HPDE6-E6E7 (cell line): ENCODE measurements around the gene NTNG2.

Source experiments
- DNase-seq: peaks from one replicate; pipeline ENCODE4 v3.0.0; 2011; ENCODE audit warnings: missing footprints; ENCODE audit errors: extremely low spot score

The NTNG2 gene

DNA sequence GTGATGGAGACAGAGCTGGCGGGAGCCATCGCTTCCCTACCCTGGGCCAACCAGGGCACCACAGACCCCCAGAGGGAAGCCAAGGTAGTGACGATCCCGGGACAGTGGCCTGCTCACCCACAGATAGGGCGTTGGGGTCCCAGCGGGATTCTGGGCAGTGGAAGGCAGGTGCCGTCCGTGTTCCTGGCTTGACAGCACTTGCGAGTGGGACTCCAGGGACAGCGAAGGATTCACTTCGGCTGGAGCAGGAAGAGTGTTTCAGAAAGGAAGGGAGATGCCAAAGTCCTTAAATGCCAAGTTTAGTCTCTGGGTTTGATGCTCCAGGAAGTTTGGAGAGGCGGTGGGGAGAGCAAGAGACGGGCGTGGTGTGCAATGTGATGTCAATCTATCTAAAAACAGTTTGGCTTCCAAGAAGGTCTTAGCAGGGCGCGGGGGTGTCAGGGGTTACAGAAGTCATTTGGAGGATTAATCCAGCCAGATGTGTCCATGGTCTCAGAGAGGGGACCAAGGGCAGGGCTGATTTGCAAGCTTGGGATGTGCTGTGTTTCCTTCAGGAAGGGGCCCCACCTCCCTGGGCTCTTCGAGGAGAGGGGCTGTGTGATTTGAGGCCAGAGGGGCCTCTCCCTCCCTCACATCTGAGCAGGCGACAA lies 74.9 kb downstream of the NTNG2 start:
- DNase-seq: no peak

DNA sequence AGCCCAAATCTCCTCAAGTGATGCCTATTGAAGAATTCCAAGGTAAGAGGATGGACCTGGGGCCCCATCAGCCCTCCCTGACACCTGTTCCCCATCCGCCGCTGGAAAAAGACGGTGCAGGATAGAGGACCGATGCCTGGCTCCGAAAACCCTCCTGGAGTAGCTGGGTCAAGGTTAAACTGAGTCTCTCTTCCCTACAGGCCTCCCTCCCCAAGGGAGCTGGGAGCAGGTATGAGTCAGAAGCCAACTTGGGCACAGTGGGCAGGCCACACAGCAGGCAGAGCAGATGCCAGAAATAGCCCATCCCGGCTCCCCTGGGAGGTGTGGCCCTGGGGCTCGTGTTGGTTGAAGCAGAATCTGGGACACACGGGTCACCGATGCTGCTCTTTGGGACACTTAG lies 75.6 kb downstream of the NTNG2 start:
- no peak for DNase-seq

DNA sequence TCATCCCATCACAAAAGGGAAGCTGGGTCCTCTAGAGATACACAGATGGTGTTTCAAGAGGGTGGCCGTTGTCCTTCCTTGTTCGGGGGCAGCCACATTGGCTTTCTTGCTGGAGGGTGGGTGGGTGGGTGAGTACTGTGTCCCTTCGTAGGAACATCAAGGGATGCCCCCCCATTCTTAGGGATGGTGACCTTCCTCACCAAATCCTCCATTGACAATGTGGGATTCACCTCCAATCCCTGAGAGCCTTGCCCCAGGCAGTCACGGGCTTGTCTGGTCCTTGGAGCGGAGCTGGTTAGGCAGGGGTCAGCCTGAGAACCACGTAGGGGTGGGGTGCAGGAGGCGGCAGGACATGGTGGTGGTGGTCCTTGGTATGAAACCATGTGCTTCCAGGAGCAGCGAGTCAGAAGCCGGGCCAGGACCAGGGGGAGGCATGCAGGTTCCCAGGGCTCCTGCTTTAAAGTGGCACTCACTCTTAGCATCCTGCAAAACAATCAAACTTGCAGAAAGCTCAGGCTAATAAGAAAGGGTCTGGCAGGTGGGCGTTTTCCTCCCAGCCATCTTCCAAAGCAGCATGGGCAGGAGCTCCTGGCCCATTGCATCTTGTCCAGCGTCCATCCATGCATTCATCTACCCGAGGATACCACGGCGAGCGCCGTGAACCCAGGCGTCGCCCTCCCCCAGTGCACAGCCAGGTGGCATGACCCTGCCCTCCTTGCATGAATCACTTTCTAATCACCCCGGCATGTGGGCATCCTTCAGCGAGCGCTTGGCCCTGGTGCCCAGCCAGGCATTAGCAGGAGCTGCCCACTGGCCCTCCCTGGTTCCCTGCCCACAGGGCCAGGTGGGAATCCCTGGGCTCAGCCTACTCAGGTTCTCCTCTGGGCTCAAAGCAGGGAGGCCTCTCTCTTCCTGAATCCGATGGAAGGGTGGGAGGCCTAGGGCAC lies 76.4 kb downstream of the NTNG2 start:
- no peak for DNase-seq

DNA sequence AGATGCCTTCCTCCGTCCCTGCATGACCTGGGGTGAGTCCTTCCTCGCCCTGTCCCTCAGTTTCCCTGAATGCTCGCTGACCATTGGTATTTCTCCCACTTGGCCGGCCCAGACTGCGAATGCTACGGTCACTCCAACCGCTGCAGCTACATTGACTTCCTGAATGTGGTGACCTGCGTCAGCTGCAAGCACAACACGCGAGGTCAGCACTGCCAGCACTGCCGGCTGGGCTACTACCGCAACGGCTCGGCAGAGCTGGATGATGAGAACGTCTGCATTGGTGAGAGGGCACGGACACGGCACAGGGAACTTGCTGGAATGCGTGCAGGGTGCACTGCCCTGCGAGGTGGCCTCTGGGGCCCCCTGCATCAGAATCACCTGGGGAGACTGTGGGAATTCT lies 77.1 kb downstream of the NTNG2 start:
- DNase-seq: no peak

DNA sequence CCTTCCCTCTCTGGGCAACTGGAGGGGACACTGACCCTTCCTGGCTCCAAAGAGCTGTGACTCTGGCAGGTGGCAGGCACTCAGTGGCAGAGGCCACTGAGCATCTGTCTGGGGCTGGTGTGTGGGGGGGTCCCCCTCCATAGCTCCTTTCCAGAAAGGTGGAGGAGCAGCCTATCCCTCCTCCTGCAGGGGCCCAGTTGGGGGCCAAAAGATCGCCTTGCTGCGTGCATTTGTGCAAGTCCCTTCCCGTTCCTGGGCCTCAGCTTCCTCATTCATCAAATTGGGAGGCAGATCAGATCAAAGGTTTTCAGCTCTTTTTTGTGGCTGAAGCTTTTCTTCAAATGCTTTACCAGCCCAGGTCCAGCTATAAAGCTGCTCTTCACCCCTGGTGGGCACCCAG lies 77.7 kb downstream of the NTNG2 start:
- DNase-seq: no peak

DNA sequence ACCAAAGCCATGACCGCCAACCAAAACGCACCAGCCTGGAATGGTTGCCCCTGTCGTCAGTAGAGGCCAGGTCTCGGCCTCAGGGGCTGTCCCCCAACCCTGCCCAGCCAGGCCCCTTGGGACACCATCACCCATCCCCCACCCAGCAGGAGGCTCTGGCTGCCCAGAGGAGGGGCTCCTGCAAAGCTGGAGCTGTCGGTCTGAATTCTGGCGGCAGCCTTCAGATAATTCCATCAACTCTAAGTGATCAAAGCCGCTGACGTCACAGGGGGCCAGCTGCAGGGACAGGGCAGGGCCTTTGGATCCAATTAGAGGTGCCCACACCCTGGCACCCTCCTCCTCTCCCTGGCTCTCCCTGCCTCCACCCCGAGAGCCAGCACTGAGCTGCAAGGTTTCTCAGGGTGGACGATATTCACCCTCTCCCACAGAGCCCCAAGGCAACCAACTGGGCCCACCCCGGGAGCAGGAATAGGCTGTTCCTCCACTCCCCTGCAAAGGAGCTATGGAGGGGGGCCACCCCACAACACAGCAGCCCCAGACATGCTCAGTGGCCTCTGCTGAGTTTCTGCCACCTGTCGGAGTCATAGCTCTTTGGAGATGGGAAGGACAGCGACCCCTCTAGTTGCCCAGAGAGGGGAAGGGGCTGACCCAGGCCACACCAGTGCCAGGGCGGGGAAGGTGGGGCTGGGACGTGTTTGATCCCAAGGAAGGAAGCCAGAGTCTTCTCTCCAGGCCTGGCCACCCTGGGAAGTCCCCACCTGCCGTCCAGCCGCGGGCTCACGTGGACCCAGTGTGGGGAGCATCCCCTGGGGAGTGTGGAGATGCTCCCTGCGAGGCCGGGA lies 78.4 kb downstream of the NTNG2 start:
- no peak for DNase-seq

DNA sequence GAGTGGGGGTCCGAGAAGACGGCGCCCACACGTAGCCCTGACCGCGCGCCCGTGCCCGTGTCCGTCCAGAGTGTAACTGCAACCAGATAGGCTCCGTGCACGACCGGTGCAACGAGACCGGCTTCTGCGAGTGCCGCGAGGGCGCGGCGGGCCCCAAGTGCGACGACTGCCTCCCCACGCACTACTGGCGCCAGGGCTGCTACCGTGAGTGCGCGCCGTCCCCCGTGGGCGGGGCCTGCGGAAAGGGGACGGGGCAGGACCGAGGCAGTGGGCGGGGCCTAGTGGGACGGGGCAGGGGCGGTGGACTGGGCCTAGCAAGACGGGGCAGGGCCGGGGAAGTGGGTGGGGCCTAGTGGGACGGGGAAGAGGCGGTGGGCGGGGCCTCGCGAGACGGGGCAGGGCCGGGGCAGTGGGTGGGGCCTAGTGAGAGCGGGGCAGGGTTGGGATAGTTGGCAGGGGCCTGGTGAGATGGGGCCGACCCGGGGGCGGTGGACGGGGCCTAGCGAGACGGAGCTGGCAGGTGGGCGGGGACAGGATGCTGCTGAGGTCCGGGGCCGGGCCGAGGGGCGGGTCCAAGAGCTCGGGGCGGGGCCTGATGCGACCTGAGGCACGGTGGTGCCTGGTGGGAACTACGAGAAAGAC lies 79.1 kb downstream of the NTNG2 start:
- peak; percentile 94 for DNase-seq

DNA sequence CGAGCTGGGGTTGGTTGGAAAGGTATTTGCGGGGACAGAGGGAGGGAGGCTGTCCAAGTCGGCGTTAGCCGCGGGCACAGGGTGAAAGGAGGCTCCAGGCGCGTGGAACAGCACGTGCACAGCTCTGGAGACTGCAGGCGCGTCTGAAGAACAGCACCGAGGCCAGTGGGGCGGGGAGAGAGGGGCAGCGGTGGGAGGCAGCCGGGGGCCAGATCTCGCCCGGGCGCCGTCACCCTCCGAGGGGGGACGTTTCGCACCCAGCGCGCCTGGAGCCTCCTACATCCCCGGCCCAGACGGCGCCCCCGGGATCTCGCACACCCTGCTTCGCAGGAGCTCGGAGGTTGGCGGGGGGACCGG lies 79.6 kb downstream of the NTNG2 start:
- DNase-seq: no peak

DNA sequence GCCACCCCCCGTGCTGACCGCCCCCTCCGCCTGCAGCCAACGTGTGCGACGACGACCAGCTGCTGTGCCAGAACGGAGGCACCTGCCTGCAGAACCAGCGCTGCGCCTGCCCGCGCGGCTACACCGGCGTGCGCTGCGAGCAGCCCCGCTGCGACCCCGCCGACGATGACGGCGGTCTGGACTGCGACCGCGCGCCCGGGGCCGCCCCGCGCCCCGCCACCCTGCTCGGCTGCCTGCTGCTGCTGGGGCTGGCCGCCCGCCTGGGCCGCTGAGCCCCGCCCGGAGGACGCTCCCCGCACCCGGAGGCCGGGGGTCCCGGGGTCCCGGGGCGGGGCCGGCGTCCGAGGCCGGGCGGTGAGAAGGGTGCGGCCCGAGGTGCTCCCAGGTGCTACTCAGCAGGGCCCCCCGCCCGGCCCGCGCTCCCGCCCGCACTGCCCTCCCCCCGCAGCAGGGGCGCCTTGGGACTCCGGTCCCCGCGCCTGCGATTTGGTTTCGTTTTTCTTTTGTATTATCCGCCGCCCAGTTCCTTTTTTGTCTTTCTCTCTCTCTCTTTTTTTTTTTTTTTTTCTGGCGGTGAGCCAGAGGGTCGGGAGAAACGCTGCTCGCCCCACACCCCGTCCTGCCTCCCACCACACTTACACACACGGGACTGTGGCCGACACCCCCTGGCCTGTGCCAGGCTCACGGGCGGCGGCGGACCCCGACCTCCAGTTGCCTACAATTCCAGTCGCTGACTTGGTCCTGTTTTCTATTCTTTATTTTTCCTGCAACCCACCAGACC lies 80.2 kb downstream of the NTNG2 start:
- DNase-seq: no peak

DNA sequence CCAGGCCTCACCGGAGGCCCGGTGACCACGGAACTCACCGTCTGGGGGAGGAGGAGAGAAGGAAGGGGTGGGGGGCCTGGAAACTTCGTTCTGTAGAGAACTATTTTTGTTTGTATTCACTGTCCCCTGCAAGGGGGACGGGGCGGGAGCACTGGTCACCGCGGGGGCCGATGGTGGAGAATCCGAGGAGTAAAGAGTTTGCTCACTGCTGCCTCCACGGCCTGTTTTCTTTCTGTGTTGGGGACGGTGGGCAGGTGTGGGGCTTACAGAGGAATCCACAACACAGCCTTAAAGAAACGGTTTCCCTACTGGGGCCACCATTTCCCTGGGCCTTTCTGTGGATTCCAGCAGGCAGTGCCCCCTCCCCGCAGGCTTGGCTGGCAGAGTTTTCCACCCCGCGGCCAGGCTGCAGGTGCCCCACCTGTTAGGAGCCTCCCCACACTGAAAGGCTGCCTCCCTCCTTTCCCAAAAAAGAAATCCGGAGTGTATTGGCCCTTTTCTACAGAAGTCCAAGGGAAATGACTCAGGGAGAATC lies 80.8 kb downstream of the NTNG2 start:
- DNase-seq: no peak

DNA sequence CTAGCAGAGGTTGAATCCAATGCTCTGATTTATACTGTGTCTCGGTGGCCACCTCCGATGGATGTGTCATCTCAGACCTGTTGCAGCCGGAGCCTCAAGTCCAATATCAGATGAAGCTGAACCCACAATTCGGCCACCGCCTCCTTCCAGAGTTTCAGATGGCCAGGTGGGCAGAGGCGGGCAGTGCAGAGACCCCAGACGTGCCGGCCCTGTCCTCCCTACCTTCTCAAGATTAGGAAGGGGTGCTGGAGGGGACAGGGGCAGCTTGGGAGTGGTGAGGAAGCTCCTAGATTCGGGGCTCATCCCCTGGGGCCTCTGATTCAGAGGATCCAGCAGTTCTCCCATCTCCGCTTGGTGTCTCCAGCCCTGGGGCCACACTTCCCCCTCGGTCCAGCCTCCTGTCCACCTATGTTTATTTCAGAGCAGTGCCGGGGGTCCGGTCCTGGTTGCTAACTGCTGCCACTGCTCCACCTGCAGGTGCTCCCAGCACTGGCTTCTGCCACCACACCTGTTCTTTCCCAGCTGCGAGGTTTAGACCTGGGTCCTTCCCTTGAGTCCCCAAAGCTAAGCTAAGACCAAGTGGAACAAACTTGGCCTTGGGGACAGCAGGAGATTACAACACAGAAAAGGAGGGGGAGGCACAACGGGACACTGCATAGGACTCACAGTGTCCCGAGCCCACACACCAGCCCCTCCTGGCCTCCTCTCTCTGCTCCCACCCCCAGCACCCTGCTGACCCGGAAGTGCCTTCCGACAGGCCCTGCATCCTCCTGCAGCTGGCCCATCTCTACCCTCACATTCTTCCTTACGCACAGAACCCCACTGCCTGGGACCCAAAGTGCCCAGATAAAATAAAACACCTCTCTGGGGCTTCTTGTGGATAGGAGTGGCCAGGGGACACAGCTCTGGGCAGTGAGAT lies 81.6 kb downstream of the NTNG2 start:
- DNase-seq: no peak

DNA sequence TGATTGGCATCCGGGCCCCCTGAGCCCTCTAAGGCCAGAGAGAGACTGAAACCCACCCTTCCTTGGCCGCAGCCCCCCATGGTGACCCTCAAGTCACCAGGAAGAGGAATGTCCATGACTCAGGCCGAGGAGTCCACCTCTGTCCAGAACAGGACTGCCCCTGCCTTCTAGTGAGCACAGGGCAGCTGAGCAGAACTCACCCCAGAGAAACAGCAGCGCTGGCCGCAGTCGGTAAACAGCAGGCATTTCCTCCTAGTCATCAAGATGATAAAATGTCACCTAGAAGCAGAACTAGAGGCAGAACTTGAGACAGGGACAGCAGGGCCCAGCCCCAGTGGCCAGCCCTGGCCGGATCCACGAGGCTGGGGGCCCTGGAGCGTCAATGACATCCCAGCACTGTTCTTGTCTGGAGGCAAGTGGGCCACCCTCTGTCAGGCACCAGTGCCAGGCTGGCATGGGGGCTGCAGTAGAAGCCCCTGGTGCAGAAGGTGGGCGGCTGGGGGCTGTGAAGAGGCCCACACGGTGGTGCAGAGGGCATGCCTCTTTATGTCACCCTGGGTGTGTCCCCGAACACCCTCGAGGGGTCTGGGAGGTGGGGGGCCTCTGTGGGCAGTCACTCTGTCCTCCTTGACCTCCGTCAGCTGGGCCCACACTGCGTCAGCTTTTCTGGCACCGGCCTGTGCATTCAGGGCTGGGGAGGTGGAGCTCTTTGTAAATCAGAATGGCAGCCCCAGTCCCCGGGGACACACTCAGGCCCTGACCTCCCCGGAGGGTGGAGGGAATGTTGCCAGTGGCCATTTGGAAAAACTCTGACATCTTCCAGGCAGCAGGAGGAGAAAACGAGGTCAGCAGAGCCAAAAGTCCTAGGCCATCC lies 83.0 kb downstream of the NTNG2 start:
- DNase-seq: no peak

DNA sequence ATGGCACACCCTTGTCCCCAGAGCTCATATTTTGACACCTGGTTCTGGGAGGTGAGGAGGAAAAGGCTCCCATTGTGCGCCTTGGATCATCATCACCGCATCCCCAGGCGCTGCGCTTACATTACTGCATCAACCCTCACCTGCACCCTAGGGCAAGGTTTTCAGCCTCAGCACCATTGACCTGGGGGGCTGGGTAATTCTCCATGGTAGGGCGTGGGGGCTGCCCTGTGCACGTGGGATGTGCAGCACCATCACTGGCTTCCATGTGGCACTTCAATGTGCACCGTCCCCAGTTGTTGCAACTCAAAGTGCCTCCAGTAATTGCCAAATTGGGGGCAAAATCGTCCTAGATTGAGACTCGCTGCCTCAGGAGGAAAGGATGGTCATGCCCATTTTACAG lies 83.6 kb downstream of the NTNG2 start:
- DNase-seq: no peak

DNA sequence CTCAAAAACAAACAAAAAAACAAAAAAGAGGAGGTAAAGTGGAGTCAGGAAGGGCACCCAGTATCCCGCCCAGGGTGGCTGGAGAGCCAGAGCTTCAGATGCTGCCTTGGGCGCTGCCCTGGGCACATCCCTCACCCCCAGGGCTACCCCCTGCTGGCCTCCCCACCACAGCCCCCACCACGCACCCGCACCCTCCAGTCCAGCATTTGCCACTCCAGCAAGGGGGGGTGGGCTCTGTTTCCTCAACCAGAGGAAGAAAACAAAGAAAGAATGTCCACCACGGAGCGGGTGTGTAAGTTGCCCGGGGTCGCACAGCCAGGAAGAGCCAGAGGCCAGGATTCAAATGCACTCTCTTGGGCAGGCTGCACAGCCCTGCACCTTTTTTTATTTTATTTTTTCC lies 86.1 kb downstream of the NTNG2 start:
- no peak for DNase-seq

DNA sequence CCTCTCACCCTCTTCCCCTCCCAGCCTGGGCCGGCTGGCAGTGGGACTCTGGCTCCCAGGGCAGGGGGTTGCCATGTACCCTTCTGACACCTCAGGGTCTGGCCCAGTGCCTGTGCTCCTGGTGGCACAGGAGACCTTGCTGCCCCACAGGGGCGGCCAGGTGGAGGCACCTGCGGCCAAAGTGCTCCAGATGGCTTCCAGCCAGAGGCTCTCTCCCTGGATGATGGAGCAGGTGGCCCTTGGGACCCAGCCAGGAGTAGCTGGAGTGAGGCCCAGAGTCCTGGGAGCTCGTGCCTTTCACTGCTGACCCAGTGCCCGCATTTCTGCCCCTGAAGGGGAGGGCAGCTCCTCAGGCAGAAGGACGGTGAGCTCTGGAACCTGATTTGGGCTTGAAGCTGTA lies 87.3 kb downstream of the NTNG2 start:
- no peak for DNase-seq

DNA sequence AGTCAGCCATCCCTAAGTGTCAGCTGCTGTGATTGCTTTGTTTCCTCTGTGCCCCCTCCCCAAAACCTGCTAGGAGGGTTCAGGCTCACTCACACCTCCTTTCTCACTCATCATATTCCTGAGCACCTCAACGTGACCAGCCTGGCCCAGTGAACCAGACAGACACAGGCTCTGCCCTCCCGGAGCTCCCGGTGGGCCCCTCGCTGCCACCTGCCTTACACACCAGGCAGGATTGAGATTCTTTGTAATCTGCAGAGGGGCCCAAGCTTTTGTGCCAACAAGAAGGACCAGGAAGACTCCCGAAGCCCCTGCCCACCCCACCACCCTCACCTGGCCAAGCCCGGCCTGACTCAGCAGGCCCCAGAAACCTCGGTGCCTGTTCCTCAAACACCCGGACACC lies 87.8 kb downstream of the NTNG2 start:
- no peak for DNase-seq

DNA sequence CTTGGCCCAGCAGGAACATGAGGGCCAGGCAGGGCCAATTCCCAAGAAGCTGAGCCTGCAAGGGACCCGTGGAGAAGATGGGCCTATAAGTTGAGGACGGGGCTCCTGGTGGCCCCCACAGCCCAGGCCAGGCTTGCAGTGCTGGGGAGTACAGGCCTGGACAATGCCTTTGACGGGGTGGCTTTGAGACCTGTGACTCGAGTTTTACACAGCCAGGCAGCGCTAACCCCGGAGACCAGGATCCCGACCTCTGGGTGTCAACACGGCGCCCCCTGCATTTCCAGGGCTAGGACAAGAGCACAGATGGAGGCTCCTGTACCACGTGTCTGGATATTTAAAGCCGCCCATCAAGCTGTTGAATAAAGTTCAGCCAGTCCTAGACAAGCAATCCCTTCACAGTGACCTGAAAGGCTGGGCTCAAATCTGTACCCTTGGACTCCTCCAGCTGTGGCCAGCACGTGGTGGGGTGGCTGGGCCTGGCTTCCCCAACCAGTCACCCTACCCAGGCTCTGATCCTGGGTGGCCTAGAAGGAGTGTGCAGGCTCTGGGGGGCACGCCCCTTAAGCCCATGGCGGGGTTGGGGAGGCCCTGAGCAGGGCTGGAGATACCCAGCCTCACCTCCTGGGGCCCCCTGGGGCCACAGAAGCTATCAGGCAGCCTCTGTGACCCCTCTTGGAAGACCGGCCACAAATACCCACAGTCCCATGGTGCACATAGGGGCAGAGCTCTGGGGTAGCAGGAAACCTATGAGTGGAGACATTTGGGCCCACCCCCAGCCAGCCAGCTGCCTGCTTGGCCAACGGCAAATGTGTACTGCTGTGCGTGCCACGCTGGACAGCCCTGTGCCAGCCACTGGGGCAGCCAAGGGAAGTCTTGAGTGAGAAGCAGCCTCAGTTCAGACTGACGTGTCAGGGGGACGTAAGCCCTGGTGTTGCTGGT lies 88.7 kb downstream of the NTNG2 start:
- DNase-seq: no peak

DNA sequence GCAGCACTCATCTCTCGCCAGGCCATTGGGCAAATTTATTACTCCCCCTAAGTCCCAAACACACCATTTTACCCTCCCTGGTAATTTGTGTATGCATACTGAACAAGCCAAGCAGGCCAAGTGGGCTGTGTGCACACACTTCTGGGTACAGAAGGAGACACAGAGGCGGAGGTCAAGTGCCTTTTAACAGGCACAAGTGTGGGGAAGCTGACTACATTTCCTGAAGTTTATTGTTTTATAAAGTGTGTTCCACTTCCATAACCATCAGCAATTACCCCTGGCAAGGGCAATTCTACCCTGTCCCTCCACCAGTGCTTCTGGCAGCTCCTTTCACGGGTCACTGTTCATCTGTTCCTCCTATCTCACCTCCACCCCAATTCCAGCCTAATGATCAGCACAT lies 99.0 kb downstream of the NTNG2 start:
- DNase-seq: no peak
